BJ (cell line): ENCODE data around the gene MRPL32. TPM values are rescaled to one million over a fixed set of nuclear protein-coding genes. Genes with fewer than 3 reads are reported as not detected.

ENCODE experiments used
- CTCF ChIA-PET: fragments of 350-600 bp; formaldehyde crosslinking; extraction: SDS; loops from one replicate; lab custom pipeline; 2021; ENCODE audit warnings: antibody characterized with exemption, inconsistent platforms; lab: Yijun Ruan, JAX
- POLR2A ChIA-PET: fragments of 300-600 bp; sonication (Branson Sonifier 250); formaldehyde crosslinking; extraction: SDS; loops from one replicate; lab custom pipeline; 2021; ENCODE audit warnings: antibody characterized with exemption; lab: Charles Lee
- DNase-seq: peaks from one replicate; pipeline ENCODE4 v3.0.0-alpha.2; 2011; ENCODE audit warnings: low read depth
- H3K27me3 ChIP-seq: 2 replicates; pipeline ENCODE4 v1.6.0; 2011; ENCODE audit warnings: low read length; ENCODE audit not compliant: control insufficient read depth, insufficient read depth
- H3K36me3 ChIP-seq: 2 replicates; pipeline ENCODE4 v1.5.1; 2011; ENCODE audit warnings: low read length; ENCODE audit not compliant: control insufficient read depth, insufficient read depth
- H3K4me3 ChIP-seq: 2 replicates; pipeline ENCODE4 v1.5.1; 2011; ENCODE audit warnings: low read depth, mild to moderate bottlenecking, control low read depth, low read length
- polyA plus RNA-seq: library from polyadenylated mRNA; depleted of rRNA; stranded (reverse); fragments of >200 nt; gene quantifications from 2 replicates; pipeline ENCODE4 v1.2.3, GENCODE V29; 2011
- TF ChIP-seq, protein P1 (sequence below): IDR thresholded peaks from 2 replicates; pipeline ENCODE4 v1.5.1; 2011; ENCODE audit warnings: low read depth, mild to moderate bottlenecking, control low read depth, inconsistent platforms, low read length, moderate library complexity; ENCODE audit not compliant: insufficient read depth

Gene MRPL32
- polyA plus RNA-seq, 1 experiment = 35.6 TPM

- H3K36me3 ChIP-seq = peaks cover 3% of the 10 kb centered on the region; the same call in 1 of the 2 replicates
- no peaks in the 10 kb centered on the region for H3K27me3 ChIP-seq
- DNase-seq = no peak
- H3K4me3 ChIP-seq = no peak overlapping the region
- TF ChIP-seq, protein P1, sequence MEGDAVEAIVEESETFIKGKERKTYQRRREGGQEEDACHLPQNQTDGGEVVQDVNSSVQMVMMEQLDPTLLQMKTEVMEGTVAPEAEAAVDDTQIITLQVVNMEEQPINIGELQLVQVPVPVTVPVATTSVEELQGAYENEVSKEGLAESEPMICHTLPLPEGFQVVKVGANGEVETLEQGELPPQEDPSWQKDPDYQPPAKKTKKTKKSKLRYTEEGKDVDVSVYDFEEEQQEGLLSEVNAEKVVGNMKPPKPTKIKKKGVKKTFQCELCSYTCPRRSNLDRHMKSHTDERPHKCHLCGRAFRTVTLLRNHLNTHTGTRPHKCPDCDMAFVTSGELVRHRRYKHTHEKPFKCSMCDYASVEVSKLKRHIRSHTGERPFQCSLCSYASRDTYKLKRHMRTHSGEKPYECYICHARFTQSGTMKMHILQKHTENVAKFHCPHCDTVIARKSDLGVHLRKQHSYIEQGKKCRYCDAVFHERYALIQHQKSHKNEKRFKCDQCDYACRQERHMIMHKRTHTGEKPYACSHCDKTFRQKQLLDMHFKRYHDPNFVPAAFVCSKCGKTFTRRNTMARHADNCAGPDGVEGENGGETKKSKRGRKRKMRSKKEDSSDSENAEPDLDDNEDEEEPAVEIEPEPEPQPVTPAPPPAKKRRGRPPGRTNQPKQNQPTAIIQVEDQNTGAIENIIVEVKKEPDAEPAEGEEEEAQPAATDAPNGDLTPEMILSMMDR = peak; percentile 93
- POLR2A ChIA-PET = no interaction called here
- CTCF ChIA-PET = interaction anchor here (0.6 to 4.3 kb wide), 36 partner anchors 9 to 1000 kb away, joined by 3 to 67 read pairs (median 4); partner anchors contain the start of genes MRPL32 and PSMA2
Measured at GRCh38 chr7:42940985-42941847, 9.0 kb downstream of the MRPL32 start.

DNA sequence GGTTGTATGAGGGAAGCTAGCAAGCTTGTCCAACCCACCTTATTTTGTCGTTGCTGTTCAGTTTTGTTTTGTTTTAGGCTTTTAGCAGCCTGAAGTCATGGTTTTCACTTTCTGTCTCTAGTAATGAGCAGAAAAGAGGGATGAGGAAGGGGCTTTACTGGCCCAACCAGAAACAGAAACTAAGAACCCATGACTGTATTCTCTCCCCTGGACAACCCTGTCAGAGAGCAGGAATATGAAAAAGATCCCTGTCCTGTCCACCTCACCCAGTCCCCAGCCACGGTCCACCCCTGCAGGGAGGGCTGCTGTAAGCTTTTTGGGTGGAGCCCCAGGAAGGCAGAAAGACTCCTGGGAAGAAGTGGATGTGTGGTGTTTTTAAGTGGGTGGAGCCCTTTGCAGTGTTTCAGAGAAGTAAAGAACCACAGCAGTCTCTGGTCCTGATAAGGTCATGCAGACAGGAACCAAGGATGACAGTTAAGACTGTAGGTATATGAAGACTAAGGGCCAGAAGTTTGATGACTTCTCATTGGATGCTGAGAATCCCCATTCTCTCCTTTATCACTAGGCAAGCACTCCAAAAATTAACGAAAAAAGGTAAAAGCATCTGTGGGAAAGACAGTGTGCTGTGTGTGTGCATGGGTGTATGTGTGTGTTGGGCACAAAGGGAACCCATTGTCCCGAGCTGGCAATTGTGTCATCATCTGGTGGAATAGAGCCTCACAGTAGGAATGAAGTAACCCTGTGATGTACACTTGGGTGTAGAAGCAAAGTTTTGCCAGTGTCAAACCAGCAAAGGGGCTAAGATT, 13.8 kb downstream of the MRPL32 start:
- TF ChIP-seq, protein P1 = no peak
- no peaks in the 10 kb centered on the region for H3K36me3 ChIP-seq
- ChIA-PET CTCF (interaction anchor here (1.0 to 2.3 kb wide), 7 partner anchors 11 to 494 kb away, joined by 3 to 7 read pairs (median 4); no protein-coding TSS in a partner anchor), POLR2A (no interaction called here)
- DNase-seq = no peak
- H3K4me3 ChIP-seq = no peak overlapping the region
- no peaks in the 10 kb centered on the region for H3K27me3 ChIP-seq

DNA sequence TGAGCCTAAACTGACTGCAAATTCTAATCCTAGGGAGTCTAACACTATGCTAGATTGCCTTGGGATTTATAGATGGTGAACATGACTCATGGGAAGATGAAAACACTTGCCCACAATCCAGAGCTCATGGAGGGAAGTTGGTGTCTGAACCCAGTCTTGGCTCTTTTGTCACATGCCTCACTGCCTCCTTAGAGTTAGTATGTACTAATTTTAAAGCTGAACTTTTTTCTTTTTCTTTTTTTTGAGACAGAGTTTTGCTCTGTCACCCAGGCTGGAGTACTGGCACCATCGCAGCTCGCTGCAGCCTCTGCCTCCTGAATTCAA, 14.4 kb downstream of the MRPL32 start:
- no peak for DNase-seq
- ChIA-PET CTCF (interaction anchor here (1.0 to 2.3 kb wide), 3 partner anchors 11 to 314 kb away, joined by 3 to 7 read pairs (median 4); no protein-coding TSS in a partner anchor), POLR2A (no interaction called here)
- TF ChIP-seq, protein P1 = no peak
- no peaks in the 10 kb centered on the region for H3K27me3 ChIP-seq
- H3K4me3 ChIP-seq = no peak overlapping the region
- H3K36me3 ChIP-seq = no peaks in the 10 kb centered on the region

- H3K4me3 ChIP-seq = no peak overlapping the region
- TF ChIP-seq, protein P1 = no peak
- CTCF ChIA-PET = interaction anchor here (0.6 kb wide), 1 partner anchor 494 kb away, joined by 3 read pairs; no protein-coding TSS in a partner anchor
- H3K27me3 ChIP-seq = no peaks in the 10 kb centered on the region
- H3K36me3 ChIP-seq = no peaks in the 10 kb centered on the region
- POLR2A ChIA-PET = no interaction called here
- peak; percentile 56 for DNase-seq
Measured at GRCh38 chr7:42947521-42947920, 15.3 kb downstream of the MRPL32 start.

GRCh38 chr7:42950417-42950816, 18.2 kb downstream of the MRPL32 start:
- TF ChIP-seq, protein P1 = no peak
- Histone ChIP-seq H3K4me3 (no peak overlapping the region), H3K36me3 (no peaks in the 10 kb centered on the region), H3K27me3 (no peaks in the 10 kb centered on the region)
- no peak for DNase-seq
- CTCF ChIA-PET = interaction anchor here (0.6 to 2.1 kb wide), 2 partner anchors 9 to 311 kb away, joined by 5 to 8 read pairs; no protein-coding TSS in a partner anchor
- POLR2A ChIA-PET = no interaction called here
